HCT116 (cell line): ENCODE measurements around the gene RIMS1.

Experiments used
- CEBPB ChIP-seq: IDR thresholded peaks from 2 replicates; pipeline ENCODE4 v1.6.1; 2012; ENCODE audit warnings: low read depth
- EZH2 ChIP-seq: fragments of 200-600 bp; sonication (generic); IDR thresholded peaks from 2 replicates; pipeline ENCODE4 v1.6.1; 2017; ENCODE audit warnings: antibody characterized with exemption, mixed run types
- JUND ChIP-seq: IDR thresholded peaks from 2 replicates; pipeline ENCODE4 v1.6.1; 2012
- POLR2A ChIP-seq: IDR thresholded peaks from 2 replicates; pipeline ENCODE4 v1.7.0; 2011; ENCODE audit warnings: borderline replicate concordance; ENCODE audit not compliant: insufficient read depth, insufficient read length; ENCODE audit errors: extremely low read depth
- ZNF274 ChIP-seq: fragments of 200-500 bp; sonication (Bioruptor generic); IDR thresholded peaks from 2 replicates; pipeline ENCODE4 v1.6.1; 2014; ENCODE audit warnings: mild to moderate bottlenecking, low read depth, low read length, inconsistent platforms
- TF ChIP-seq, protein P1 (sequence below), 3 experiments: fragments of 200-600 bp in 1 of 3; sonication (generic) in 1 of 3; IDR thresholded peaks in 2 of 3; conservative IDR thresholded peaks in 1 of 3; 2 replicates each; pipeline ENCODE4 v1.5.1; 2012 to 2017; ENCODE audit warnings: low read depth in 2 of 3, low read length in 2 of 3, antibody characterized with exemption in 1 of 3, borderline replicate concordance in 1 of 3, control low read depth in 1 of 3, mild to moderate bottlenecking in 1 of 3, mixed read lengths in 1 of 3, mixed run types in 1 of 3, moderate library complexity in 1 of 3; ENCODE audit not compliant: insufficient read depth in 1 of 3

DNA sequence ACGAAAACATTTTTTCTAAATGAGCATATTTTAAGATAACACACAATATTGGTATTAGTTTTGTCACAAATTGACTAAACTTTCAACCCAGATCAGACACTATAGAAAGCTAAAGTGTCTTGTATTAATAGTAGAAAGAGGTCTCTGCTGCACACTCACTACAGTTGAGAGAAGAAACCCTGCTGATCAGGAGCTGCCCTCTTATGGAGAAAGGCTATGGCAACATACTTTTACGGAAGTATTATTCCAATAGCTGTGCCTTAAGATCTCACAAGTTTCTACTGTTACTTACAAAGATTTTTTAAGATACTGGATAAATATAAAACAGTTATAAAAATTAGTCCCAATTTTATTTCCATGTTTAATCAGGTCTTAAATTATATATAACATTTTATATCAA is 155.7 kb downstream of the RIMS1 start:
- TF ChIP-seq, protein P1, sequence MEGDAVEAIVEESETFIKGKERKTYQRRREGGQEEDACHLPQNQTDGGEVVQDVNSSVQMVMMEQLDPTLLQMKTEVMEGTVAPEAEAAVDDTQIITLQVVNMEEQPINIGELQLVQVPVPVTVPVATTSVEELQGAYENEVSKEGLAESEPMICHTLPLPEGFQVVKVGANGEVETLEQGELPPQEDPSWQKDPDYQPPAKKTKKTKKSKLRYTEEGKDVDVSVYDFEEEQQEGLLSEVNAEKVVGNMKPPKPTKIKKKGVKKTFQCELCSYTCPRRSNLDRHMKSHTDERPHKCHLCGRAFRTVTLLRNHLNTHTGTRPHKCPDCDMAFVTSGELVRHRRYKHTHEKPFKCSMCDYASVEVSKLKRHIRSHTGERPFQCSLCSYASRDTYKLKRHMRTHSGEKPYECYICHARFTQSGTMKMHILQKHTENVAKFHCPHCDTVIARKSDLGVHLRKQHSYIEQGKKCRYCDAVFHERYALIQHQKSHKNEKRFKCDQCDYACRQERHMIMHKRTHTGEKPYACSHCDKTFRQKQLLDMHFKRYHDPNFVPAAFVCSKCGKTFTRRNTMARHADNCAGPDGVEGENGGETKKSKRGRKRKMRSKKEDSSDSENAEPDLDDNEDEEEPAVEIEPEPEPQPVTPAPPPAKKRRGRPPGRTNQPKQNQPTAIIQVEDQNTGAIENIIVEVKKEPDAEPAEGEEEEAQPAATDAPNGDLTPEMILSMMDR (IDR thresholded peaks at IDR 0.05 in 2 of 3, conservative IDR thresholded peaks at IDR 0.05 in 1 of 3; ENCODE audit: borderline replicate concordance in 1 of 3, insufficient read depth in 1 of 3, low read depth in 2 of 3, low read length in 2 of 3), result no peak
- TF ChIP-seq POLR2A (no peak), ZNF274 (no peak), CEBPB (no peak), EZH2 (no peak), JUND (no peak)
